Naive B cell (primary cell): ENCODE results near the gene CELF5. TPM values are rescaled to one million over a fixed set of nuclear protein-coding genes. Genes with fewer than 3 reads are reported as not detected.
"Not testable (repeated sequence)": the region's sequence is repeated elsewhere in the genome, so short reads cannot be mapped to it uniquely, and the experiment has no call there.

Experiments used
- ATAC-seq, 2 donors: fragments of 150-1000 bp; cut with Tn5 transposase; 2 replicates each; pipeline ENCODE4 v1.10.0; 2021; ENCODE audit warnings: low read depth in 2 of 2, mild to moderate bottlenecking in 2 of 2, moderate library complexity in 2 of 2
- DNase-seq: peaks from one replicate; pipeline ENCODE4 v3.0.0; 2022
- H3K27ac Mint-ChIP-seq, 6 donors: one replicate each; pipeline ENCODE4 v1.8.0; 2020 to 2022; ENCODE audit warnings: mild to moderate bottlenecking in 6 of 6, mixed read lengths in 6 of 6, moderate library complexity in 5 of 6, inconsistent platforms in 2 of 6
- H3K27me3 Mint-ChIP-seq, 3 donors: one replicate each; pipeline ENCODE4 v1.8.0; 2021 to 2022; ENCODE audit warnings: mixed read lengths in 3 of 3, mild to moderate bottlenecking in 1 of 3
- H3K36me3 Mint-ChIP-seq, 2 donors: one replicate each; pipeline ENCODE4 v1.8.0; 2020 to 2022; ENCODE audit warnings: mixed read lengths in 2 of 2, inconsistent platforms in 1 of 2, mild to moderate bottlenecking in 1 of 2
- H3K4me1 Mint-ChIP-seq, 3 donors: one replicate each; pipeline ENCODE4 v1.8.0; 2020 to 2022; ENCODE audit warnings: mixed read lengths in 3 of 3, inconsistent platforms in 1 of 3, mild to moderate bottlenecking in 1 of 3, moderate library complexity in 1 of 3
- H3K4me3 Mint-ChIP-seq, 8 donors: one replicate each; pipeline ENCODE4 v1.8.0; 2020 to 2022; ENCODE audit warnings: mild to moderate bottlenecking in 8 of 8, mixed read lengths in 8 of 8, moderate library complexity in 8 of 8, inconsistent platforms in 2 of 8
- H3K9me3 Mint-ChIP-seq, 7 donors: one replicate each; pipeline ENCODE4 v1.8.0; 2020 to 2022; ENCODE audit warnings: mixed read lengths in 7 of 7, mild to moderate bottlenecking in 5 of 7, inconsistent platforms in 2 of 7, moderate library complexity in 1 of 7
- polyA plus RNA-seq, 6 donors: library from polyadenylated mRNA; unstranded; fragments of 300-500 nt; fragmentation: Illumina TruSeq; gene quantifications; one replicate each; pipeline ENCODE4 v1.2.3, GENCODE V29; 2021; ENCODE audit warnings: low read depth in 6 of 6

The CELF5 gene
- polyA plus RNA-seq, 6 donors from 2014 or later, result not detected

- Mint-ChIP-seq H3K27ac (peak overlapping the region in 3 of 6 donors; percentile 35 to 54 (median 38)), H3K9me3 (no peaks in the 10 kb centered on the region), H3K36me3 (peaks cover 0 to 4% of the 10 kb centered on the region in 2 donors), H3K4me3 (no peak overlapping the region), H3K27me3 (no peaks in the 10 kb centered on the region), H3K4me1 (peaks cover 7 to 13% (median 13%) of the 10 kb centered on the region in 3 donors)
- no peak for ATAC-seq
- no peak for DNase-seq
Observed at GRCh38 chr19:3194106-3195087, 30.1 kb upstream of the CELF5 start.

- H3K36me3 Mint-ChIP-seq, result peaks cover 0 to 4% of the 10 kb centered on the region in 2 donors
- no peak for DNase-seq
- no peak for ATAC-seq
Observed at GRCh38 chr19:3196064-3196932, 28.2 kb upstream of the CELF5 start.

GRCh38 chr19:3196933-3197205 lies 27.6 kb upstream of the CELF5 start:
- Mint-ChIP-seq H3K36me3 (peaks cover 0 to 4% of the 10 kb centered on the region in 2 donors), H3K9me3 (no peaks in the 10 kb centered on the region), H3K27me3 (no peaks in the 10 kb centered on the region), H3K4me3 (no peak overlapping the region), H3K27ac (no peak overlapping the region), H3K4me1 (peaks cover 4 to 7% (median 6%) of the 10 kb centered on the region in 3 donors)
- DNase-seq (no peak), ATAC-seq (no peak)

More at GRCh38 chr19:3196064-3196932, 28.2 kb upstream of the CELF5 start:
- Mint-ChIP-seq H3K9me3 (no peaks in the 10 kb centered on the region), H3K4me3 (no peak overlapping the region), H3K27me3 (no peaks in the 10 kb centered on the region), H3K27ac (no peak overlapping the region), H3K4me1 (peaks cover 4 to 7% (median 6%) of the 10 kb centered on the region in 3 donors)

- peaks cover 0 to 4% of the 10 kb centered on the region in 2 donors for H3K36me3 Mint-ChIP-seq
- H3K9me3 Mint-ChIP-seq, result no peaks in the 10 kb centered on the region
- ATAC-seq, result no peak
- no peak for DNase-seq
- H3K27me3 Mint-ChIP-seq, result no peaks in the 10 kb centered on the region
- no peaks in the 10 kb centered on the region for H3K4me1 Mint-ChIP-seq
- no peak overlapping the region for H3K4me3 Mint-ChIP-seq
- no peak overlapping the region for H3K27ac Mint-ChIP-seq
Observed at GRCh38 chr19:3198901-3199700, 25.4 kb upstream of the CELF5 start.

DNA sequence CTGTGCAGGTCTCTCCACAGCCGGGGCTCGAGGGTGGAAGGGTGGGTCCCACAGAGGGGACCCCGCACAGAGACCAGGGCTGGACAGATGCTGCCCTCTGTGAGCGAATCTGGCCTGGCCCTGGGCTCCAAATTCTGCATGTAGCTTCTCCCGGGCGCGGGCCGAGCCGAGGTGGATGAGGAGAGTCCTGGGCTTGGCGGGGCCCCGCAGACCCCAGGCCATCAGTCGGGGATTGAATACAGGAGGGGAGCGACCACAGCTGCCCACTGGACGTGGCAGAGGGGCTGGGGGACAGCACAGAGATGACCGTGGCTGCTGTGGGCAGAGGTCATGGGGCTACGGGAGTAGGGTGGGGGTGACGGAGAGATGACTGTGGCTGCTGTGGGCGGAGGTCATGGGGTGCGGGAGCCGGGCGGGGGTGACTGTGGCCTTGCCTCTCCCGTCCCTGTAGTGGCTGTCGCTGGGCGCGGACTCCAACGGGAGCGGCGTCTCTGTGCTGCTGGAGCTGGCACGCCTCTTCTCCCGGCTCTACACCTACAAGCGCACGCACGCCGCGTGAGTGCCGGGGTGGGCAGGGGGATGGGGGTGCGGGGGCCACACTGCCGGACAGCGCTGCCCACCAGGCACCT lies 23.3 kb upstream of the CELF5 start:
- H3K27ac Mint-ChIP-seq, result peak overlapping the region in 1 of 6 donors; percentile 71

GRCh38 chr19:3201911-3202310 lies 22.6 kb upstream of the CELF5 start:
- Mint-ChIP-seq H3K4me1 (no peaks in the 10 kb centered on the region), H3K4me3 (no peak overlapping the region), H3K27ac (no peak overlapping the region), H3K27me3 (no peaks in the 10 kb centered on the region), H3K9me3 (no peaks in the 10 kb centered on the region), H3K36me3 (no peaks in the 10 kb centered on the region)
- no peak for ATAC-seq
- DNase-seq, result no peak

More for the DNA sequence above, 23.3 kb upstream of the CELF5 start:
- H3K9me3 Mint-ChIP-seq, result no peaks in the 10 kb centered on the region
- no peak overlapping the region for H3K4me3 Mint-ChIP-seq
- H3K27me3 Mint-ChIP-seq, result no peaks in the 10 kb centered on the region
- H3K36me3 Mint-ChIP-seq, result no peaks in the 10 kb centered on the region
- DNase-seq (no peak), ATAC-seq (no peak)
- no peaks in the 10 kb centered on the region for H3K4me1 Mint-ChIP-seq

- Mint-ChIP-seq H3K27ac (peak overlapping the region in 1 of 6 donors; percentile 49), H3K36me3 (no peaks in the 10 kb centered on the region)
- no peak for ATAC-seq
Observed at GRCh38 chr19:3202346-3202745, 22.1 kb upstream of the CELF5 start.

DNA sequence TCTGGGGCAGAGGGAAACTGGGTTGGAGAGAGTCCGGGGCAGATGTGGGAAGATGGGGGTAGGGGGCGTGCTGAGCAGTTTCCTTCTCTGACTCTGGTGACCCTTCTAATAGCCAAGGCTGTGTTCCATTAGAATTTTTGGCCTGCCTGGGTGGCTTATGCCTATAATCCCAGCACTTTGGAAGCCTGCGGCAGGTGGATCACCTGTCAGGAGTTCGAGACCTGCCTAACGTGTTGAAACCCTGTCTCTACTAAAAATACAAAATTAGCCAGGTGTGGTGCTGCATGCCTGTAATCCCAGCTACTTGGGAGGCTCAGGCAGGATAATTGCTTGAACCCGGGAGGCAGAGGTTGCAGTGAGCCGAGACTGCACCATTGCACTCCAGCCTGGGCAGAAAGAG lies 21.6 kb upstream of the CELF5 start:
- not testable (repeated sequence) for H3K27ac Mint-ChIP-seq, H3K9me3 Mint-ChIP-seq, H3K4me1 Mint-ChIP-seq, H3K36me3 Mint-ChIP-seq, DNase-seq, H3K4me3 Mint-ChIP-seq, ATAC-seq, H3K27me3 Mint-ChIP-seq

More at GRCh38 chr19:3202346-3202745, 22.1 kb upstream of the CELF5 start:
- H3K4me3 Mint-ChIP-seq, result no peak overlapping the region
- DNase-seq, result no peak
- H3K9me3 Mint-ChIP-seq, result no peaks in the 10 kb centered on the region
- no peaks in the 10 kb centered on the region for H3K4me1 Mint-ChIP-seq
- H3K27me3 Mint-ChIP-seq, result no peaks in the 10 kb centered on the region

DNA sequence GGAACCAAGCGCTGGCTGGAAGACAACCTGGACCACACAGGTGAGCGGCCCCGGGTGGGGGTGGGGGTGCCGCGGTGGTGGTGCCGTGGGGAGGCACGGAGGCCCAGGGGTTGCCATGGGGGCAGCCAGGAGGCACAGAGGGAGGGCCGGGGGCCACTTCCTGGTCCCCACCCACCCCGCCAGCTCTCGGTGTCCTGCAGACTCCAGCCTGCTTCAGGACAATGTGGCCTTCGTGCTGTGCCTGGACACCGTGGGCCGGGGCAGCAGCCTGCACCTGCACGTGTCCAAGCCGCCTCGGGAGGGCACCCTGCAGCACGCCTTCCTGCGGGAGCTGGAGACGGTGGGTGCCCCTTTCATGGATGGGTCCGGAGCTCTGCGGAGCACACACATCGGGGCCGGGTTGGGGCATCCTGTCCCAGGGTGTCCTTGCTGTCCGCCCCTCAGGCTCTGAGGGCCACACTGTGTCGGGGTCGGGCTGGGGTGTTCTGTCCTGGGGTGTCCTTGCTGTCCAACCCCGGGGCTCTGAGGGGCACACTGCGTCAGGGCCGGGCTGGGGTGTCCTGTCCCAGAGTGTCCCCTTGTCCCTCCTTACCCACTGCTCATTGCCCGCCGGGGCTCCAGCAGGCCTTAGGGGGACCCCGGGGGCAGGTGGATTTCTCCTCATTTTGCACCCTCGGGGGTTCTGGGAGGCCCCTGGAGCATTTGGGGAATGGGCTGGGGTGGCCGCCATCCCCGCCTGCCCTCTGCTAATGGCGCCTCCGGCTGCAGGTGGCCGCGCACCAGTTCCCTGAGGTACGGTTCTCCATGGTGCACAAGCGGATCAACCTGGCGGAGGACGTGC lies 20.4 kb upstream of the CELF5 start:
- no peaks in the 10 kb centered on the region for H3K36me3 Mint-ChIP-seq
- no peak for DNase-seq
- no peaks in the 10 kb centered on the region for H3K27me3 Mint-ChIP-seq
- H3K27ac Mint-ChIP-seq, result no peak overlapping the region
- H3K4me3 Mint-ChIP-seq, result no peak overlapping the region
- no peaks in the 10 kb centered on the region for H3K4me1 Mint-ChIP-seq
- H3K9me3 Mint-ChIP-seq, result no peaks in the 10 kb centered on the region
- no peak for ATAC-seq

DNA sequence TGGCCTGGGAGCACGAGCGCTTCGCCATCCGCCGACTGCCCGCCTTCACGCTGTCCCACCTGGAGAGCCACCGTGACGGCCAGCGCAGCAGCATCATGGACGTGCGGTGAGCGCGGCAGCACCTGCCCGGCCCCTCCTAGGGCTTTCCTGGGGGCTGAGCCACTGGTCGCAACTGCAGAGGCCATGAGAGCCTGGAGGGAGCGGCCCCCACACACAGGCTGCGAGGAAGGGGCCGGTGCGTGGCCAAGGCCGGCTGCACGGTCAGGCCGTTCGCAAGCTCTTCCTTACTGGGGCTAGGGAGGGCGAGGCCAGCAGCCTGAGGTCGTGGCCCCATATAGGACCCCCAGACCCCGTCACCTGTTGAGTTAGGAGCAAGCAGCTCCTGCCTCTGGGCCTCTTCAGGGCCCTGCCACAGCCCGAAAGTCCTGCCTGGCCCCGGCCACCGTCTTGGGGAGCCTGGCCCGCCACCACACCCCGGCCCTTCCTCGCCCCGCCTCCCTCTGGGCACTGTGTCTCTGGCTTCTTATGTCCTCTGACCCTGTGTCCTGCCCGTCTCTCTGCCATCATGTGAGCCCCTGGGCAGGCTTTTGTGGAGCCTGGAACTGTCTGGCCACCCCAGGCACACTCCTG lies 19.7 kb upstream of the CELF5 start:
- H3K27me3 Mint-ChIP-seq, result no peaks in the 10 kb centered on the region
- H3K36me3 Mint-ChIP-seq, result no peaks in the 10 kb centered on the region
- H3K4me1 Mint-ChIP-seq, result peaks cover 0 to 6% (median 0%) of the 10 kb centered on the region in 3 donors
- no peak for ATAC-seq
- no peak for DNase-seq
- H3K27ac Mint-ChIP-seq, result peak overlapping the region in 1 of 6 donors; percentile 38
- H3K9me3 Mint-ChIP-seq, result no peaks in the 10 kb centered on the region
- H3K4me3 Mint-ChIP-seq, result no peak overlapping the region

GRCh38 chr19:3206216-3206953 lies 18.1 kb upstream of the CELF5 start:
- DNase-seq (no peak), ATAC-seq (no peak)
- no peak overlapping the region for H3K4me3 Mint-ChIP-seq
- H3K9me3 Mint-ChIP-seq, result no peaks in the 10 kb centered on the region
- H3K36me3 Mint-ChIP-seq, result no peaks in the 10 kb centered on the region
- H3K27ac Mint-ChIP-seq, result no peak overlapping the region
- H3K27me3 Mint-ChIP-seq, result no peaks in the 10 kb centered on the region
- H3K4me1 Mint-ChIP-seq, result peaks cover 0 to 13% (median 0%) of the 10 kb centered on the region in 3 donors
